Keratinocyte (primary cell): Measurements from ENCODE around the gene PECR. TPM values are rescaled to one million over a fixed set of nuclear protein-coding genes. Genes with fewer than 3 reads are reported as not detected.

ENCODE experiments used
- DNase-seq: peaks from one replicate; pipeline ENCODE4 v3.0.0-alpha.2; 2011; ENCODE audit warnings: low read depth, missing footprints, low spot score
- FAIRE-seq: peaks from 2 replicates; lab custom pipeline; 2011; peaks lifted over from hg19 to GRCh38; lab: Jason Lieb, UNC
- H2AFZ ChIP-seq: 2 replicates; pipeline ENCODE4 v1.6.0; 2012; ENCODE audit warnings: low read length, control low read depth, inconsistent platforms; ENCODE audit not compliant: control insufficient read depth
- H3K27ac ChIP-seq: 2 replicates; pipeline ENCODE4 v1.5.1; 2011; ENCODE audit warnings: low read length; ENCODE audit not compliant: control insufficient read depth, insufficient read depth
- H3K27me3 ChIP-seq: 3 replicates; pipeline ENCODE4 v1.6.0; 2011; ENCODE audit warnings: low read length; ENCODE audit not compliant: control insufficient read depth, insufficient read depth; ENCODE audit errors: extremely low read depth
- H3K36me3 ChIP-seq, 2 experiments: 2 replicates in 1 of 2; 3 replicates in 1 of 2; pipeline ENCODE4 v1.5.1; 2011; ENCODE audit warnings: low read length in 2 of 2, mild to moderate bottlenecking in 1 of 2; ENCODE audit not compliant: control insufficient read depth in 2 of 2, insufficient read depth in 2 of 2; ENCODE audit errors: extremely low read depth in 1 of 2
- H3K4me1 ChIP-seq: 3 replicates; pipeline ENCODE4 v1.5.1; 2011; ENCODE audit warnings: low read length; ENCODE audit not compliant: control insufficient read depth, insufficient read depth; ENCODE audit errors: extremely low read depth
- H3K4me2 ChIP-seq: 3 replicates; pipeline ENCODE4 v1.6.0; 2011; ENCODE audit warnings: low read depth, low read length; ENCODE audit not compliant: control insufficient read depth, insufficient read depth; ENCODE audit errors: extremely low read depth
- H3K4me3 ChIP-seq, 3 experiments: fragments of 200-600 bp in 1 of 3; sonication (generic) in 1 of 3; 2 replicates in 2 of 3; 3 replicates in 1 of 3; pipeline ENCODE4 v1.5.1; 2011 to 2016; ENCODE audit warnings: low read length in 3 of 3, mild to moderate bottlenecking in 3 of 3, control low read depth in 2 of 3, inconsistent platforms in 1 of 3, low read depth in 1 of 3, mixed read lengths in 1 of 3, mixed run types in 1 of 3, moderate library complexity in 1 of 3; ENCODE audit not compliant: control insufficient read depth in 2 of 3, insufficient read depth in 2 of 3; ENCODE audit errors: extremely low read depth in 1 of 3
- H3K79me2 ChIP-seq: 2 replicates; pipeline ENCODE4 v1.6.0; 2012; ENCODE audit warnings: low read length; ENCODE audit not compliant: control insufficient read depth, insufficient read depth
- H3K9ac ChIP-seq: 3 replicates; pipeline ENCODE4 v1.6.0; 2011; ENCODE audit warnings: low read length; ENCODE audit not compliant: control insufficient read depth, insufficient read depth; ENCODE audit errors: extremely low read depth
- H3K9me1 ChIP-seq: 3 replicates; pipeline ENCODE4 v1.6.0; 2011; ENCODE audit warnings: low read length; ENCODE audit not compliant: control insufficient read depth, insufficient read depth; ENCODE audit errors: extremely low read depth
- H3K9me3 ChIP-seq: 2 replicates; pipeline ENCODE4 v1.5.1; 2012; ENCODE audit warnings: low read depth, low read length; ENCODE audit not compliant: control insufficient read depth
- H4K20me1 ChIP-seq: 3 replicates; pipeline ENCODE4 v1.6.0; 2011; ENCODE audit warnings: low read length; ENCODE audit not compliant: control insufficient read depth, insufficient read depth; ENCODE audit errors: extremely low read depth
- EZH2 ChIP-seq: IDR thresholded peaks from one replicate; pipeline ENCODE4 v1.6.1; 2012; ENCODE audit warnings: inconsistent platforms, mild to moderate bottlenecking, low read length, moderate library complexity
- dilution Hi-C: fragments of 300-500 bp; cut with MboI; formaldehyde crosslinking; loops from one replicate; pipeline ENCODE4 v1.7.0; 2020; ENCODE audit warnings: low sequenced_read_pairs; ENCODE audit not compliant: extremely low pct_ligation_motif_present
- polyA plus RNA-seq, 5 experiments: library from polyadenylated mRNA; depleted of rRNA in 3 of 5; stranded (reverse) in 3 of 5; stranded (forward) in 1 of 5; unstranded in 1 of 5; fragments of >200 nt; gene quantifications; 1 replicate in 1 of 5; 2 replicates in 3 of 5; 3 replicates in 1 of 5; pipeline versions ENCODE4 v1.2.1 to v1.2.3, GENCODE V29; 2011 to 2012; ENCODE audit warnings: missing spikeins in 2 of 5, low read depth in 1 of 5, low replicate concordance in 1 of 5
- TF ChIP-seq, protein P1 (sequence below), 3 experiments: IDR thresholded peaks in 1 of 3; conservative IDR thresholded peaks in 1 of 3; optimal IDR thresholded peaks in 1 of 3; 2 replicates in 2 of 3; 3 replicates in 1 of 3; pipeline versions ENCODE3 to v1.5.1; 2011; ENCODE audit warnings: low read length in 3 of 3, mild to moderate bottlenecking in 3 of 3, moderate library complexity in 2 of 3, control low read depth in 1 of 3, inconsistent platforms in 1 of 3; ENCODE audit not compliant: insufficient read depth in 2 of 3; ENCODE audit errors: extremely low read depth in 1 of 3

Gene PECR
- polyA plus RNA-seq, 1 donor (not counting 4 experiments of a cell fraction or from before 2014, with no cell fraction given) = 12.0 TPM

DNA sequence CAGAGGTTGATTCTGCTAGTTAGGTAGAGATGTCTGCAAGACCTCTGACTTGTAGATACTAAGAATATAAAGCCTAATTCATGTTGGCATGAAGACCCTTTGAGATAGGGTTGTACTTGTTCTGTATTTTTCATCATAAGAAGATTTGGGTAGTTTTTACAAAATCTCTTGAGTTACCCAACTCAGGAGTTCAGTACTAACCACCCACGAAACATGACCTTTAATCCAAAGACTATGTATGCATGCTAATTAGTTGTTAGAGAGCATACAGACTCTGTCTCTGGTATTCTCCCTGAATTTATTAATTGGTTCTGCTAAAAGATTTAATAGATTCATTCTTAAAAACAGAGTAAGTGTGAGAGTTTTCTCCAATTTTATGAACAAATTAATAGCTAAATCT lies 16.9 kb downstream of the PECR start:
- Histone ChIP-seq H3K9me3 (no peaks in the 10 kb centered on the region), H3K4me1 (no peaks in the 10 kb centered on the region), H3K27ac (no peak overlapping the region), H3K79me2 (no peaks in the 10 kb centered on the region), H3K9me1 (no peaks in the 10 kb centered on the region), H3K9ac (no peak overlapping the region), H2AFZ (no peak overlapping the region), H3K27me3 (no peaks in the 10 kb centered on the region), H4K20me1 (no peaks in the 10 kb centered on the region), H3K4me2 (no peak overlapping the region), H3K36me3 (no peaks in the 10 kb centered on the region), H3K4me3 (no peak overlapping the region)
- FAIRE-seq (no peak), DNase-seq (no peak)
- TF ChIP-seq, protein P1, sequence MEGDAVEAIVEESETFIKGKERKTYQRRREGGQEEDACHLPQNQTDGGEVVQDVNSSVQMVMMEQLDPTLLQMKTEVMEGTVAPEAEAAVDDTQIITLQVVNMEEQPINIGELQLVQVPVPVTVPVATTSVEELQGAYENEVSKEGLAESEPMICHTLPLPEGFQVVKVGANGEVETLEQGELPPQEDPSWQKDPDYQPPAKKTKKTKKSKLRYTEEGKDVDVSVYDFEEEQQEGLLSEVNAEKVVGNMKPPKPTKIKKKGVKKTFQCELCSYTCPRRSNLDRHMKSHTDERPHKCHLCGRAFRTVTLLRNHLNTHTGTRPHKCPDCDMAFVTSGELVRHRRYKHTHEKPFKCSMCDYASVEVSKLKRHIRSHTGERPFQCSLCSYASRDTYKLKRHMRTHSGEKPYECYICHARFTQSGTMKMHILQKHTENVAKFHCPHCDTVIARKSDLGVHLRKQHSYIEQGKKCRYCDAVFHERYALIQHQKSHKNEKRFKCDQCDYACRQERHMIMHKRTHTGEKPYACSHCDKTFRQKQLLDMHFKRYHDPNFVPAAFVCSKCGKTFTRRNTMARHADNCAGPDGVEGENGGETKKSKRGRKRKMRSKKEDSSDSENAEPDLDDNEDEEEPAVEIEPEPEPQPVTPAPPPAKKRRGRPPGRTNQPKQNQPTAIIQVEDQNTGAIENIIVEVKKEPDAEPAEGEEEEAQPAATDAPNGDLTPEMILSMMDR (optimal IDR thresholded peaks at IDR 0.05 in 1 of 3, IDR thresholded peaks at IDR 0.05 in 1 of 3, conservative IDR thresholded peaks at IDR 0.05 in 1 of 3; ENCODE audit: extremely low read depth in 1 of 3, insufficient read depth in 2 of 3, low read length in 3 of 3) = no peak
- TF ChIP-seq EZH2 = no peak
- dilution Hi-C loops = no loop called here

DNA sequence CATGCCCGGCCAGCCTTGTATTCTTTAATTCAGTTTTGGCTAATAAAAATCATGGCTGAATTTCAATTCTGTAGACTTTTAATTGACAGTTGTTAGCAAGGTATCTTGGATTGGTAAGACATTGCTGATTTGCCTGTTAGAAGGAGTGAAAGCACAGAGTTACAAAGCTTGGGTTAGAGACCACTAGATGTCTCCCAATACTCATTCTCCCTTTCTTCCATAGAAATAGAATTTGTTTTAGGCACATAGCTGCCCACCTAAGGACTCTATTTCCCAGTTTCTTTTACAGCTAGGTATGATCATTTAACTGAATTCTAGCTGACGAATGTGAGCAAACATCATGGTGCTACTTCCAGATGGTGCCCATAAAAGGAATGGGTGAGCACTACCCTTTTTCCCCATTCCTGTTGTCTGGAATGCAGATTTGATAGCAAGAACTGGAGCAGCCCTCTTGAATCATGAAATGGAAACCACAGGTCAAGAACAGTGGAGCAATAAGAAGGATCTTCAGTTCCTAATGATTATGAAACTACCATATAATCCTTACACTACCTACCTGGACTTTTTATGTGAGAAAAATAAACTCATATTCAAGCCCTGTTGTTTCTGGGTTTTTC lies 17.5 kb downstream of the PECR start:
- no peak overlapping the region for H3K9ac ChIP-seq
- TF ChIP-seq EZH2 = no peak
- TF ChIP-seq, protein P1 (optimal IDR thresholded peaks at IDR 0.05 in 1 of 3, IDR thresholded peaks at IDR 0.05 in 1 of 3, conservative IDR thresholded peaks at IDR 0.05 in 1 of 3; ENCODE audit: extremely low read depth in 1 of 3, insufficient read depth in 2 of 3, low read length in 3 of 3) = no peak
- no peaks in the 10 kb centered on the region for H3K79me2 ChIP-seq
- no peaks in the 10 kb centered on the region for H3K4me1 ChIP-seq
- H3K9me1 ChIP-seq = no peaks in the 10 kb centered on the region
- H3K4me2 ChIP-seq = no peak overlapping the region
- no peaks in the 10 kb centered on the region for H3K27me3 ChIP-seq
- dilution Hi-C loops = no loop called here
- no peak overlapping the region for H3K4me3 ChIP-seq
- H3K36me3 ChIP-seq = no peaks in the 10 kb centered on the region
- DNase-seq = no peak
- no peak overlapping the region for H2AFZ ChIP-seq
- no peaks in the 10 kb centered on the region for H3K9me3 ChIP-seq
- no peak for FAIRE-seq
- H4K20me1 ChIP-seq = no peaks in the 10 kb centered on the region
- no peak overlapping the region for H3K27ac ChIP-seq
